Trophoblast cell (in vitro differentiated cells and primary cell): Measurements from ENCODE around the gene PKIB.
A peak's percentile ranks its signal among the peaks of the same experiment; 100 is the strongest.

Experiments used
- DNase-seq, 2 donors: peaks; one replicate each; pipeline ENCODE4 v3.0.0-alpha.2; 2016
- H2AFZ ChIP-seq: 2 replicates; pipeline ENCODE4 v1.6.1; 2013; ENCODE audit warnings: low read length, moderate library complexity, mild to moderate bottlenecking; ENCODE audit not compliant: insufficient read depth, poor library complexity
- H2AK5ac ChIP-seq: 2 replicates; pipeline ENCODE4 v1.6.1; 2013; ENCODE audit warnings: mild to moderate bottlenecking, low read length
- H2BK120ac ChIP-seq: 2 replicates; pipeline ENCODE4 v1.6.1; 2013; ENCODE audit warnings: low read length, mild to moderate bottlenecking, moderate library complexity; ENCODE audit not compliant: insufficient read depth, poor library complexity
- H2BK12ac ChIP-seq: 2 replicates; pipeline ENCODE4 v1.6.1; 2013; ENCODE audit warnings: mild to moderate bottlenecking, low read length, moderate library complexity
- H2BK5ac ChIP-seq: 2 replicates; pipeline ENCODE4 v1.6.1; 2013; ENCODE audit warnings: low read length, low read depth, moderate library complexity, mild to moderate bottlenecking; ENCODE audit not compliant: poor library complexity
- H3K14ac ChIP-seq: 2 replicates; pipeline ENCODE4 v1.6.1; 2013; ENCODE audit warnings: mild to moderate bottlenecking, low read length
- H3K18ac ChIP-seq: 2 replicates; pipeline ENCODE4 v1.6.1; 2013; ENCODE audit warnings: mild to moderate bottlenecking, low read length
- H3K23ac ChIP-seq: 2 replicates; pipeline ENCODE4 v1.6.1; 2013; ENCODE audit warnings: low read length
- H3K27ac ChIP-seq: 2 replicates; pipeline ENCODE4 v1.5.1; 2013; ENCODE audit warnings: low read depth, mild to moderate bottlenecking, inconsistent platforms, low read length, moderate library complexity
- H3K27me3 ChIP-seq: 2 replicates; pipeline ENCODE4 v1.6.1; 2013; ENCODE audit warnings: inconsistent platforms, mild to moderate bottlenecking, low read length, moderate library complexity; ENCODE audit not compliant: insufficient read depth
- H3K36me3 ChIP-seq, 2 experiments: 1 replicate in 1 of 2; 2 replicates in 1 of 2; pipeline ENCODE4 v1.6.1; 2013; ENCODE audit warnings: low read length in 2 of 2, mild to moderate bottlenecking in 2 of 2, moderate library complexity in 1 of 2; ENCODE audit not compliant: insufficient read depth in 2 of 2, control insufficient read depth in 1 of 2
- H3K4ac ChIP-seq: 2 replicates; pipeline ENCODE4 v1.6.1; 2013; ENCODE audit warnings: low read depth, mild to moderate bottlenecking, low read length, moderate library complexity
- H3K4me1 ChIP-seq, 2 experiments: 1 replicate in 1 of 2; 2 replicates in 1 of 2; pipeline ENCODE4 v1.6.1; 2013; ENCODE audit warnings: low read length in 2 of 2, mild to moderate bottlenecking in 2 of 2, moderate library complexity in 1 of 2; ENCODE audit not compliant: insufficient read depth in 2 of 2, control insufficient read depth in 1 of 2
- H3K4me2 ChIP-seq: 2 replicates; pipeline ENCODE4 v1.6.1; 2013; ENCODE audit warnings: inconsistent platforms, mild to moderate bottlenecking, low read length, moderate library complexity
- H3K4me3 ChIP-seq: 2 replicates; pipeline ENCODE4 v1.5.1; 2013; ENCODE audit warnings: mild to moderate bottlenecking, low read depth, low read length, inconsistent platforms
- H3K79me1 ChIP-seq: one replicate; pipeline ENCODE4 v1.6.1; 2013; ENCODE audit warnings: low read length
- H3K79me2 ChIP-seq: 2 replicates; pipeline ENCODE4 v1.6.1; 2013; ENCODE audit warnings: low read length, mild to moderate bottlenecking; ENCODE audit not compliant: control insufficient read depth, insufficient read depth, poor library complexity
- H3K9ac ChIP-seq: 2 replicates; pipeline ENCODE4 v1.6.1; 2013; ENCODE audit warnings: mild to moderate bottlenecking, low read length
- H3K9me3 ChIP-seq: 2 replicates; pipeline ENCODE4 v1.6.1; 2013; ENCODE audit warnings: low read depth, mild to moderate bottlenecking, control low read depth, inconsistent platforms, low read length; ENCODE audit not compliant: insufficient read depth
- H4K12ac ChIP-seq: 2 replicates; pipeline ENCODE4 v1.6.1; 2013; ENCODE audit warnings: low read depth, mild to moderate bottlenecking, low read length, moderate library complexity
- H4K8ac ChIP-seq: 2 replicates; pipeline ENCODE4 v1.6.1; 2013; ENCODE audit warnings: low read depth, mild to moderate bottlenecking, low read length, moderate library complexity
- H4K91ac ChIP-seq: one replicate; pipeline ENCODE4 v1.6.1; 2013; ENCODE audit warnings: low read depth, mild to moderate bottlenecking, low read length, moderate library complexity
- WGBS: extraction: QIAGEN DNeasy Blood & Tissue Kit; methylation state at CpG from one replicate; pipeline ENCODE4 v1.1.7; 2013; ENCODE audit warnings: missing lambda C conversion rate; ENCODE audit not compliant: insufficient read length, insufficient coverage; ENCODE audit errors: extremely low coverage; 5-methylcytosine and 5-hydroxymethylcytosine counted together

Gene PKIB

GRCh38 chr6:122645256-122645655 is 35.1 kb downstream of the PKIB start:
- Histone ChIP-seq H3K4me1 (no peaks in the 10 kb centered on the region), H2AK5ac (no peak overlapping the region), H2BK120ac (no peak overlapping the region), H3K27ac (no peak overlapping the region), H3K4me3 (no peak overlapping the region), H2BK12ac (no peak overlapping the region), H3K9ac (no peak overlapping the region), H3K14ac (no peak overlapping the region), H3K4me2 (no peak overlapping the region), H3K9me3 (no peaks in the 10 kb centered on the region), H2BK5ac (no peak overlapping the region), H2AFZ (no peak overlapping the region), H3K79me1 (peaks cover 1% of the 10 kb centered on the region), H3K23ac (no peak overlapping the region), H3K18ac (no peak overlapping the region), H3K4ac (no peak overlapping the region), H3K36me3 (no peaks in the 10 kb centered on the region), H3K27me3 (no peaks in the 10 kb centered on the region), H3K79me2 (no peaks in the 10 kb centered on the region), H4K8ac (no peak overlapping the region), H4K12ac (no peak overlapping the region), H4K91ac (no peak overlapping the region)
- no peak for DNase-seq
- no CpG with 5 or more reads among the region's 4 CpGs for WGBS

GRCh38 chr6:122647765-122648164 is 37.6 kb downstream of the PKIB start:
- Histone ChIP-seq H3K23ac (no peak overlapping the region), H3K18ac (no peak overlapping the region), H2BK12ac (no peak overlapping the region), H3K4ac (no peak overlapping the region), H3K4me2 (no peak overlapping the region), H4K12ac (no peak overlapping the region), H4K91ac (no peak overlapping the region), H2AK5ac (no peak overlapping the region), H2BK5ac (no peak overlapping the region), H3K79me1 (peaks cover 3% of the 10 kb centered on the region), H3K79me2 (no peaks in the 10 kb centered on the region), H4K8ac (no peak overlapping the region), H3K14ac (no peak overlapping the region), H2BK120ac (peak overlapping the region; percentile 2), H3K4me1 (peaks cover 0 to 1% of the 10 kb centered on the region in 2 experiments), H3K36me3 (no peaks in the 10 kb centered on the region), H3K27ac (no peak overlapping the region), H3K4me3 (no peak overlapping the region), H2AFZ (no peak overlapping the region), H3K9ac (no peak overlapping the region), H3K27me3 (no peaks in the 10 kb centered on the region), H3K9me3 (no peaks in the 10 kb centered on the region)
- DNase-seq: peak in 1 of 2 donors; percentile 56
- no CpG with 5 or more reads among the region's 3 CpGs for WGBS

GRCh38 chr6:122648726-122649125 is 38.5 kb downstream of the PKIB start:
- WGBS: no CpG with 5 or more reads among the region's 2 CpGs
- no peak overlapping the region for H3K4me3 ChIP-seq
- no peak overlapping the region for H2BK120ac ChIP-seq
- H3K18ac ChIP-seq: no peak overlapping the region
- peaks cover 2 to 5% of the 10 kb centered on the region in 2 experiments for H3K4me1 ChIP-seq
- peaks cover 5% of the 10 kb centered on the region for H3K79me1 ChIP-seq
- DNase-seq: no peak
- no peak overlapping the region for H4K91ac ChIP-seq
- no peaks in the 10 kb centered on the region for H3K9me3 ChIP-seq
- no peak overlapping the region for H2AFZ ChIP-seq
- H4K12ac ChIP-seq: no peak overlapping the region
- H2AK5ac ChIP-seq: no peak overlapping the region
- no peaks in the 10 kb centered on the region for H3K27me3 ChIP-seq
- H3K27ac ChIP-seq: no peak overlapping the region
- no peaks in the 10 kb centered on the region for H3K36me3 ChIP-seq
- no peak overlapping the region for H3K9ac ChIP-seq
- no peak overlapping the region for H4K8ac ChIP-seq
- H2BK12ac ChIP-seq: no peak overlapping the region
- H3K4ac ChIP-seq: no peak overlapping the region
- no peak overlapping the region for H3K23ac ChIP-seq
- no peak overlapping the region for H2BK5ac ChIP-seq
- no peak overlapping the region for H3K4me2 ChIP-seq
- H3K14ac ChIP-seq: no peak overlapping the region
- H3K79me2 ChIP-seq: no peaks in the 10 kb centered on the region

GRCh38 chr6:122649701-122650100 is 39.5 kb downstream of the PKIB start:
- no peaks in the 10 kb centered on the region for H3K9me3 ChIP-seq
- no peak overlapping the region for H3K14ac ChIP-seq
- no peak overlapping the region for H2BK12ac ChIP-seq
- no peaks in the 10 kb centered on the region for H3K36me3 ChIP-seq
- no peak overlapping the region for H4K8ac ChIP-seq
- no peak overlapping the region for H3K27ac ChIP-seq
- H3K4me3 ChIP-seq: no peak overlapping the region
- no peak overlapping the region for H3K4me2 ChIP-seq
- no peak overlapping the region for H2AK5ac ChIP-seq
- H2AFZ ChIP-seq: no peak overlapping the region
- no peak for DNase-seq
- H2BK120ac ChIP-seq: no peak overlapping the region
- no peak overlapping the region for H4K91ac ChIP-seq
- H3K4ac ChIP-seq: no peak overlapping the region
- H3K18ac ChIP-seq: no peak overlapping the region
- no peaks in the 10 kb centered on the region for H3K79me2 ChIP-seq
- peaks cover 2 to 5% of the 10 kb centered on the region in 2 experiments for H3K4me1 ChIP-seq
- no CpG with 5 or more reads among the region's 3 CpGs for WGBS
- H3K27me3 ChIP-seq: no peaks in the 10 kb centered on the region
- peaks cover 5% of the 10 kb centered on the region for H3K79me1 ChIP-seq
- no peak overlapping the region for H3K9ac ChIP-seq
- H4K12ac ChIP-seq: no peak overlapping the region
- H3K23ac ChIP-seq: no peak overlapping the region
- H2BK5ac ChIP-seq: no peak overlapping the region
